HG03103 (cell line): ENCODE measurements around the gene BIK.

Source experiments
- ATAC-seq: cut with Tn5 transposase; IDR thresholded peaks from one replicate; pipeline ENCODE4 v1.9.1; 2021; ENCODE audit warnings: low read depth; ENCODE audit not compliant: unreplicated experiment

The BIK gene, protein sequence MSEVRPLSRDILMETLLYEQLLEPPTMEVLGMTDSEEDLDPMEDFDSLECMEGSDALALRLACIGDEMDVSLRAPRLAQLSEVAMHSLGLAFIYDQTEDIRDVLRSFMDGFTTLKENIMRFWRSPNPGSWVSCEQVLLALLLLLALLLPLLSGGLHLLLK

DNA sequence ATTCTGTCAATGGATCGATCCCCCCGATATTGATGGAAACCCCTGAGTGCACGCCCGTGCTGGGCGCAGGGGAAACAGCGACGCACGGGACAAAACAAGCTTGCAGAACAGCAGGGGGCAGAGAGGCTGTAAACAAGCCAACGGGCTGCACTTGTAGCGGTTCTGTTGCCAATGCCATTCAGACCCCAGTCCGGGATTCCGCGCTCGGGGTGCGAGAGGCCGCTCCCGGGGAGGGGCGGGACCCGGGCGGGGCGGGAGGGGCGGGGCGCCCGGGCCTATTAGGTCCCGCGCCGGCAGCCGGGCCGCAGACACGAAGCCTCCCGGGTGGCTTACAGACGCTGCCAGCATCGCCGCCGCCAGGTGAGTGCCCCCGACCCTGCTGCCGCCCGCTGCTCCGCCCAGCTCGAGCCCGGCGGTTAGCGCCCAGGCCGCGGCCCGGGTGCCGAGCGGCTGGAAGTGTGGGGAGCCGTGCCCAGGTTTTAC lies at the start of gene BIK:
Gene BIK, plus strand, starts transcription at position 307 of the 483 bp plus-strand sequence. CDS start 13,273 bp downstream, outside the sequence.
- ATAC-seq: no peak

DNA sequence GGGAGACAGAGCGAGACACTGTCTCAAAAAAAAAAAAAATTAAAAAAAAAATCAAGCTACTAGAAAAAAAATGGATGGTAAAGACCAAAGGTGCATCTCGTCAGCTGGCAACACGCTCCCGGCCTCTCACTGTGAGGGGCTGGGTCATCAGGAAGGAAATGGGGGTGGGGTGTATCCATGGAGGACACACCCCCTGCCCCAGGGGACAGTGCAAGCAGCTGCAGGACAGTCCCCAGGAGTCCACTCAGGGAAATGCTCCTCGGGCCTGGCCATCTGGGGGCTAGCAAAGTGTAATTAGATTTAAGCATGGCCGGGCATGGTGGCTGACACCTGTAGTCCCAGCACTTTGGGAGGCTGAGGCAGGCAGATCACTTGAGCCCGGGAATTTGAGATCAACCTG lies 44.4 kb upstream of the BIK start:
- no peak for ATAC-seq

DNA sequence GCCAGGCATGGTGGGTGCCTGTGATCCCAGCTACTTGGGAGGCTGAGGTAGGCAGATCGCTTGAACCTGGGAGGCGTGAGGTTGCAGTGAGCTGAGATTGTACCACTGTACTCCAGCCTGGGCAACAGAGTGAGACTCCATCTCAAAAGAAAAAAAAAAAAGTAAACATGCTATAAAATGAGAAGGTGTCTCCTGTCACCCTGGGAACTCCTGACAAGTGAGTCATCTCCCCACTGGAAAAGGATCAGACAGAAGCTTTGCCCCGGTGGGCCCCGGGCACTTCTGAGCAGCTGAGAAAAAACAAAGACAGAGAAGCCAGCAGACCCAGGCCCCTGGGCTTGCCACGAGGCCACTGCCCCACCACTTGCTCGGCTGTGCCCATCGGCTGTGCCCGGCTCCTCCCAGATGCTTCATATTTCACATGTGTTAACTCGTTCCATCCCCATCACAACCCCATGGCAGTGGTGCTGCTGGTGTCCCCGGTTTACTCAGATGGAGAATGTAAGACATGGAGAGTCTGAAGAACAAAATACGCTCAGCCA lies 43.6 kb upstream of the BIK start:
- no peak for ATAC-seq

DNA sequence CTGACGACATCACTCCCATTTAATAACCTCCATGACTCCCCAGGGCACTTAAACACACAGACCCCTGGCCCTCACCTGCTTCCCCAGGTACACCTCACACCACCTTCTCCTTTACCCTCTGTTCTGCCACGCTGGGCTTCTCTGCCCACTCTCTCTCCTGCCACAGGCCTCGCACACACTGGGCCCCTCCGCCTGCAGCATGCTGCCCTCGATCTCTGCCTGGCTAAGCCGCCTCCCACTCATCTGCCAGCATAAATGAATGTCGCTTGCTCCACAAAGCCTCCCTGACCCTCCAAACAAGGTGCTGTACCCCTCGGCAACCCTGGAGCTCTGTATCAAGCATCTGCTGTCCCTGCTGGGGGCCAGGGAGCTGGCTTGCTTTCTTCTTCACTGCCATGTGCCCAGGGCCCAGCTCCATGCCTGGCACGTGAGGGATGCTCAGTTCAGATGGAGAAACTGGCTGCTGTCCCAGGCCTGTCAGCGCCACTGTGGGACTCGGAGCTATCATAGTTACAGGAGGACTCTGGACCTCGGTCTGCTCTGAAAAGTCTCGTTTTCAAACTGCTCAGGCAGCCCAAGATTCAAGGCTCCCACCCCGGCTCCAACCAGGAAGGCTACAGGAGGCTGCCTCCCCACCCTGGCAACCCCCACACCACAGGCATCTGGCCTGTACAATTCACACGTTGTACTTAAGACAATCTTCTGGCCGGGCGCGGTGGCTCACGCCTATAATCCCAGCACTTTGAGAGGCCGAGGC lies 33.3 kb upstream of the BIK start:
- ATAC-seq: no peak

DNA sequence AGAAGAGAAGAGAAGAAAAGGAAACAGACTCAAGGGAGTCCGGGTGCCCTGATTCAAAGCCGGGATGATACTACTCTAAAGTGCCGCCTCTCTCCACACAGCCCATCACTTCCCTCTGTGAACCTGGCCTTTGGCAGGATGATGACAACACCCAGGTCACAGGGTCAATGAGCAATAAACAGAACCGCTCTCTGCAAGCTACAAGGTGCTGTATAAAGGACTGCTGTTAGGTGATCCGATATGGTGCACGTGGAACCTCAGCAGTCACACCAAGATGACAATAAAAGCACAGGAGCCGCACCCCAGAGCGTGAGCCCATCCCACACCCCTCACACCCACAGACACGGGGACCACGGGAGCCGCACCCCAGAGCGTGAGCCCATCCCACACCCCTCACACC lies 32.0 kb upstream of the BIK start:
- ATAC-seq: no peak

DNA sequence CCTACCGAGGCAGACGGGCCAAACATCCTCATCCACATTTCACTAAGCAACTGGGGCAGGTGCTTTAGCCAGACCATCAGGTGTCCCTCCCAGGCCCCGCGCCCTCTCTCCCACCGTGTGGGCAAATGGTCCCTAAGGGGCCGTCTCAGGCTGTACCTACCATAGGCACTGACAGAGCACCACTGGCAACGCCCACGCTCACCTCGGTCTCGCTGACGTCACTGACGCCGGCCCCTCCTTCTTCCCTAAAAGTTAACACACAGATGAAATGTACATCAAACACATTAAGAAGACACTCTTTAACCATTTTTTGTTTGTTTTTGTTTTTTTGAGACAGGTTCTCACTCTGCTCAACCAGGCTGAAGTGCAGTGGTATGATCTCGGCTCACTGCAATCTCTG lies 30.8 kb upstream of the BIK start:
- ATAC-seq: no peak

DNA sequence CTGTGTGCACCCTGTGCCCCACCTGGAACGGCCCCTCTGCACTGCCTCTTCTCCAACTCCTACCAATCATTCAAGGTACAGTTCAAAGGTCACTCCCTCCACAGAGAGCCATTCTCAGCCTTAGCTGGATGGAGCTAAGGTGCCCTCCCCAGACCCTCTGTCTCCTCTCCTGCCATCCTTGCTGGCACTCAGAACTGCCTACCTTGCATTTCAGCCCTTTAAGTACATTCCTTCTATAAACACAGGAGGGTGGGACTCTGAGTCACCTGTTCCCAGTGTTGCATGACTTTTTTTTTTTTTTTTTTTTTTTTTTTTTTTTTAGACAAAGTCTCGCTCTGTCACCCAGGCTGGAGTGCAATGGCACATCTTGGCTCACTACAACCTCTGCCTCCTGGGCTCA lies 29.9 kb upstream of the BIK start:
- ATAC-seq: no peak

DNA sequence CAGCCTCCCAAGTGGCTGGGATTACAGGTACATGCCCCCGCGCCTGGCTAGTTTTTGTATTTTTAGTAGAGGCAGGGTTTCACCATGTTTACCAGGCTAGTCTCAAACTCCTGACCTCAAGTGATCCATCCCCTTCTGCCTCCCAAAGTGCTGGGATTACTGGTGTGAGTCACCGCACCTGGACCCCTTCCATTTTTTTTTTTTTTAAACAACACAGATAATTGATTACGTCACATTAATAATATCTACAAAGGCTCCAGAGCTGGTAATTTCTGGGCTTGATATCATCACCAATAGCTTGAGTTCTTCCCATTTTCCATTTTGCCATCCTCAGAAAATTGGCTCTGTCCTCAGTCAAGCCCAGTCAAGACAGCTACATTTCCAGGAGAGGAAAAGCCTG lies 28.6 kb upstream of the BIK start:
- ATAC-seq: no peak

DNA sequence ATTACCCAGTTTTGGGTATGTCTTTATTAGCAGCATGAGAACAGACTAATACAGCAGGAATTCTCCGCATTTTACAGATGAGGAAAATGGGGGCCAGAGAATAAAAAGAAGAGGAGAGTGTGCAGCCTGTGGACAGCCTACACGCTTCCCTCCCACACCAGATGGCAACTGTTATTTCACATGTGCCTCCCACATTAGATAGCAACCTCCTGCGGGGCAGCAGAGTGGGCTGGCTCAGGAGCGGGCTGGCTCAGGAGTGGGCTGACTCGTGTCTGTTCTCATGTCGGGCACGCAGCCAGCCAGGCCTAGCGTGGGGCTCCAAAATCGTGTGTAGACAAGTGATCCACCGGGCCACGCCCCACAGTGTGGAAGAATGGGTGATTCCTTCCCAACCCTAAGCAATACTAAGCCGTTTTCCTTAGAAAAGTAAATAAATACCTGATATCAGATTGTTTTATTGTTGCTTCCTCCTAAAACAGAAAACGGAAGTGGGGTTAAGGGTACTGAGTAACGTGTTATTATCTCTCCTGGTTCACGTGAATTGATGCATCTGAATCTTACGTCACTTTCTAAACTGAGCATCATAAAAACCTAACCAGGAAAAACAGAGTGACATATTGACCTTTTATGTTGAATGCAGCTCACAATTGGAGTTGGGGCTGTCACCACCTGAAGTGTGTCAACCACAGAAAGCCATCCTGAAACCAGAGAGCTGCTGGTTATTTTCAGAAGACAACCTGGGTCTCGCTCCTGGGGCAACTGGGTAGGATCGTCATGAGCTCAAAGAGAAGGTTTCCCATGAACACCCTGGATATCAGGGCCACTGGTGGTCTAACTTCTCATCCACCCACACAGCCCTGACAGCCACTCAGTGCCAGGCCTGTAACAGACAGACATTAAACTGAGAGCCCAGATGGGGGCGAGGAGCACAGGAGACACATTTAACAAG lies 24.6 kb upstream of the BIK start:
- no peak for ATAC-seq

DNA sequence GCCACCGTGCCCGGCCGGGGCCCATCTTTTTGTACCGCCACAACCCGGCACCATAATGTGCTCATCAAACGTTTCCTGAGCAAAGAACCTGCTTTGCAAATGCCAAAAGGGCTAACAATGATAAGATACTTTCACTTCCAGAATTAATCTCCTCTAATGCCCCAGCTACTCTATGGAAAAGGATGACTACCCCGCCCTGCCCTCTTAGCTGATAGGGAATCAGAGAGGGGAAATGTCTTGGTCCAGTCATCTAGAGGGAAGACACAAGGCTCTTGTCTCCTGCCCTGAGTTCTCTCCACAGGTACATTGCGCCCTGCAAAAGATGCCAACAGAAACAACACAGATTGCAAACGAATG lies 21.9 kb upstream of the BIK start:
- ATAC-seq: no peak

DNA sequence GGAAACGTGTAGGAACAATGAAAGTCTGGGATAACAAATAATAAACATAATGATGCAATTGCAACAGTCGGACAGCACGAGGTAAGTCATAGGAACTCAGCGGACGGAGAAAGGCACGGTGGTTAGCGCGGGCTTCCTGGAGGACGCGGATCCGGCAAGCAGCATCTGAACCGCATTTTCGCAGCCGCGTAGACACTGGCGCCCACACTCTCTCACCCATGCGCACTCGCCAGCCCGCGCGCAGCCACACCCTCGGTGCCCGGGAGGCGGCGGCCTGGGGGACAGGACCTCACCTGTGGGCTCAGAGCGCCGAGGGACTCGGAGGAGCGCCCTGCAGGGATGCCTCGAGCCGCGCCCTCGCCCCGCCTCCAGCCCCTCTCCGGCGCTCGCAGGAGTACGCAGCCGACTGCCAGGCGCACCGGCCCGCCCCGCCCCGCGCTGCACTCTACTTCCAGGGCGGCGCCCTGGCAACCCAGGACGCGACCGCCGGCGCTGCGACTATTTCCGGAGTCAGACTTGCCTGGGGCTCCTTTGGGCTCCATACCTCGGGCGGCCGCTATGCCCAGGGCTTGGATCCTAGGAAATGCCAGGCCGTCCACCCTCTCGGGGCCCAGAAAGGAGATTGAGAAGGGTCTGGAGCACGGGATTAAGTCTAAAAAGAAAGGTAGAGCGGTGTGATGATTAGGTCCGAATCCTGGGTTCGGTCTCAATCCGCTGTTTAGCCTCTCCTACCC lies 21.4 kb upstream of the BIK start, which contains the start of gene TTLL1:
Gene TTLL1, minus strand, starts transcription at position 408 of the 734 bp plus-strand sequence. CDS start 13,805 bp downstream, outside the sequence.
- peak; percentile 66 for ATAC-seq

DNA sequence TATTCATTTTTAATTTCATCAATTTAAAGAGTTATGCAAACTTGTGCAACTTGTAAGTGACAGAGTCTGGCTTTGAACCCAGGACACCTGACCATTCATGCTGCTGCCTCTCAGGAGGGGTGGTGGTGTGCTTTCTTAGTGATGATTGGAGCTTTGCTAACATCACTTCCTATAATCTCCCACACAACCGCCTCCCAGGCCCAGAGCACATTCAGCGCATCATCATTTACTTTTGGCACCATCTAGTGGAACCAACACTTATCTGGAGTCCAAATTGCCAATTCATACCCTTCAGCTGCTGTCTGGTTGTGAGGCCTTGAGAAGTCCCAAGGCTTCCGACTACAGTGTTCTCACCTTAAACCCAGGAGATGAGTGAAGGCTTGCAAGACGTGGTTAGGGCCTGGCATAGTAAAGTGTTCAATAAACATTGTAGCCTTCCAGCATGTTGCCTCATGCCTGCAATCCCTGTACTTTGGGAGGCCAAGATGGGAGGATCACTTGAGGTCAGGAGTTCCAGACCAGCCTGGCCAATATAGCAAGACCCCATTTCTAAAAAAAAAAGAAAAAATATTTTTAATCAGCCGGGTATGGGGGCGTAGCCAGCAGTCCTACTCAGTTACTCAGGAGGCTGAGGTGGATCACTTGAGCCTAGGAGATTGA lies 20.3 kb upstream of the BIK start:
- no peak for ATAC-seq

DNA sequence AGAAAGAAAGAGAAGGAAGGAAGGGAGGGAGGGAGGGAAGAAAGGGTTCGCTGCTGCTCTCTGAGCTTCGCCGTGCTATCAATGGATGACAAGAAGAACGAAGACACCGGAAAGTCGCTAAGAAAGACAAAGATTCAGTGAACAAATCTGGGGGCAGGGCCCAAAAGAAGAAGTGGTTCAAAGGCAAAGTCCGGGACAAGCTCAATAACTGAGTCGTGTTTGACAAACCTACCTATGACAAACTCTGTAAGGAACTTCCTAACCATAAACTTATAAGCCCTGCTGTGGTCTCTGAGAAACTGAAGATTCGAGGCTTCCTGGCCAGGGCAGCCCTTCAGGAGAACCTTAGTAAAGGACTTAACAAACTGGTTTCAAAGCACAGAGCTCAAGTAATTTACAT lies 18.5 kb upstream of the BIK start:
- ATAC-seq: no peak

DNA sequence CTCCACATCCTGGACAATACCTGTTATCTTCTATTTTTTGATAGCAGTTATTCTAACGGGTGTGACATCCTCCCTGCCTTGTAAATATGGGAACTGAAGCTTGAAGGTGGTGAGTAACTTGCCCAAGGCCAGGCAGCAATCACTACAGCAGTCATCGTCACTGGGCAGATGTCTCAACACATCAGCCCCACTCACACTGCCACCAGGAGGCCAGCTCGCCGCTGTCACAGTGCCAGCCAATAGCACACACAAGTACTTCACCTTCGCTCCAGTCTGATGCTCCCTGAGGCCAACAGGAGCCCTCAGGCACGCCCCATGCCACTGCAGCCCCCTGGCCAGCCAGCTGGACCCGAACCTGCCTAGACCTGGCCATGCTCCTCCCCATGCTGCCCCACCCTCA lies 16.5 kb upstream of the BIK start:
- ATAC-seq: no peak

DNA sequence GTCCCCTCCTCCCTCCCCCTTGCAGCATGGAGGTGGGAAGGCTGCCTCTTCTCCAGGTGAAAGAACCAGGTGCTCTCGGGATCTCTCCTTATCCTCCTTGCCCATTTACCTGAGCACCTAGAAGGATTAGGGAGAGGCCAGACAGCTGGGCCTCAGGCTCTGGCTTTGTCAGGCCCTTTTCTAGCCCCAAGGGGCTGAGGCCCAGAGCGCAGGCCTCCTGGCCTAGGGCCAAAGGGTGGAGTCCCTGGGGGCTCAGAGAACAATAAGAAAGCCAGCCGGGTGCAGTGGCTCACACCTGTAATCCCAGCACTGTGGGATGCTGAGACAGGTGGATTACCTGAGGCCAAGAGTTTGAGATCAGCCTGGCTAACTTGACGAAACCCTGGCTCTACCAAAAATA lies 16.0 kb upstream of the BIK start:
- ATAC-seq: no peak

DNA sequence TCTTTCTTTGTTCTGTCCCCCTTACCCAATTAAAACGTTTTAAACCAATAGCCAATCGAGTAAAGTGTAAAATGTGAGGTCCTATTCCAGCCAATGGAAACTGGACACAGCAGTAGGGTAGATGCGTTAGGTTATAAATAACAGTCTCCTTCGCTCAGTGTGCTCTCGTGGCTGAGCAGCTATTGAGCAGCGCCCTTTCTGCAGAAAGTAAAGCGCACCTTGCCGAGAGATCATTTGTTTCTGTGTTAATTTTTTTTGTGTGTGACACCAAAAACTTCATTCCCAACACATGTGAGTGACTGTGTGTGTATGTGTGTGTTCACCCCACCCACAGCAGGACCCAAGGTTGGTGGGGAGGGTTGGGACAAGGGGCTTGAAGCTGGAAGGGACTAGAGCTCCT lies 14.1 kb upstream of the BIK start:
- no peak for ATAC-seq

DNA sequence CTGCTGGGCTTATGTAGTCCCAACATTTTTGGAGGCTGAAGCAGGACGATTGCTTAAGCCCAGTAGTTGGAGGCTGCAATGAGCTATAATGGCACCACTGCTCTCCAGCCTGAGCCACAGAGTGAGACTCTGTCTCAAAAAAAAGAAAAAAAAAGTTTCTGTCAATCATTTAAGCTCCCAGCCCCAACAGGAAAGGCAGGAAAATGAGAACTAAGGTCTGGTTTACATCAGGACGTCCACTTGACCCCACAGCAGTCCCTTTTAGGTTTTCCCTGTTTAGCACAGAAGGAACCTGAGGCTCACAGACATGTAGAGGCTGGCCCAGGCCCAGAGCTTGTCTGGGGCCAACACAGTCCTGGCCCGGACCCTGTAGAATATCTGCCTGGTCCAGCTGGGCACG lies 12.2 kb upstream of the BIK start:
- no peak for ATAC-seq

DNA sequence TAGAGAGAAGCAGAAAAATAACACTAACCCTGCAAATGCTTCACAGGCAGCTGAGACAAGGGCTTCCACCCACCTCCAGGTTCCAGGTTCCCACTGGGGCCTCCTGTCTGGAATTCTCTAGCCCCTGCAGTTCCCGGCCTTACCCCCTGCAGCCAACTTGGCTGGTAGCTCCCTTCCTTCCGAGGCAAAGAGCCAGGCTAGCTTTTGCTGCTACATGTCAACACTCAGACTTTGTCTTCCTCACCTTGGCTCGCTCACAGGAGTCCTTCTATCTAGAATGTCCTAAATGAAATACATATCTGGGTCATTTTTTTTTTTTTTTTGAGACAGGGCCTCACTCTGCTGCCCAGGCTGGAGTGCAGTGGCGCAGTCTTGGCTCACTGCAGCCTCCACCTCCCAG lies 11.5 kb upstream of the BIK start:
- ATAC-seq: no peak

DNA sequence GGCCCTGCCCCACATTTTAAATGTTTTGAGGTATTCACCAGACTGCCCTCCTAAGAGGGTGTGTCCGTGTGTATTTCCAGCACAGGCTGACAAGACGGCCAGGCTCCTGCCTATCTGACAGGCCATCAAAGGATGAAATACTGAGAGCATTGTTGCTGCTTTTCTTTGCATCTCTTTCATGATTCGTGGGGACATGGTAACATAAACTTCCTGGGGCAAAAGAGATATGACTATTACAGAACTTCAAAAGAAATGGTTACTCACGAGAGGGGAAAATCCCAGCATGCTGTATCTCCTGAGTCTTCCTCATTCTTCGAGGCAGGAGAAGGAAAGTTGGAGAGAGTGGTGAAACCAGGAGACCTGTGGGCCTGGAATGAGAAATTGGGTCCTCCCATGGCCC lies 10.3 kb upstream of the BIK start:
- ATAC-seq: no peak

DNA sequence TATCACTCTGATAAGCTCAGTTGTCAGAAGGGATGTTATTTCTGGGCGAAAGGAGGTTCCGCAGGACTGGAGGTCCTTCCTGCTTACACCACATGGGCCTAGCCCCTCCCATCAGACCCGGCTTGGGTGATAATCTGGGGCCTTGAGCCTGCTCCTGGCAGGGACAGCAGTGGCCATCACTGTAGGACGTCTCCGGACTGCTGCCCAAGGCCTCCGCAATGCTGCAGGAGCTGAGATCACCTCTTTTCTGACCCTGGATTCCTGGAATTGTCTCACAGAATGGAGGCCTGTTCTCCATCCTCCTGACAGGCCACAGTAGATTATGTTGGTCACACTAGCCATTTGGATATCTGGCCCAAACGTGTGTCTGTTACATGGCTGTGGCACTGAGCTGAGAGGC lies 9.2 kb upstream of the BIK start:
- no peak for ATAC-seq
